Right lung (tissue), 10 donors: Measurements from ENCODE around the gene DYDC2. TPM values are rescaled to one million over a fixed set of nuclear protein-coding genes. Genes with fewer than 3 reads are reported as not detected.
"Not testable (repeated sequence)": the region's sequence is repeated elsewhere in the genome, so short reads cannot be mapped to it uniquely, and the experiment has no call there.

Source experiments
- DNase-seq, 2 donors: peaks; one replicate each; pipeline ENCODE4 v3.0.0-alpha.2; 2013
- long read RNA-seq, 8 donors: transcript quantifications; one replicate each; lab custom pipeline, GENCODE V29; 2026
- polyA plus RNA-seq, 5 donors: library from polyadenylated mRNA; unstranded; fragments of 120-200 nt; gene quantifications; one replicate each; pipeline versions ENCODE4 v1.2.1 to v1.2.3, GENCODE V29; 2013; ENCODE audit warnings: inconsistent platforms in 1 of 5, low replicate concordance in 1 of 5; ENCODE audit not compliant: insufficient read length in 5 of 5, insufficient read depth in 1 of 5

The DYDC2 gene
- 1 to 10 TPM in 4 of 5 donors, under 1 TPM in 1; 0.69 to 5.2 (median 3.7) TPM for polyA plus RNA-seq
- long read RNA-seq, donor 1, partial matches to known transcripts = 0 of 1 reads
- long read RNA-seq, donor 1, other reads (novel, unspliced or antisense) = 0 of 1 reads
- long read RNA-seq, donor 2, partial matches to known transcripts = 0 of 1 reads
- long read RNA-seq, donor 2, other reads (novel, unspliced or antisense) = 0 of 1 reads
- long read RNA-seq, donor 3, partial matches to known transcripts = 0 of 2 reads
- long read RNA-seq, donor 3, other reads (novel, unspliced or antisense) = 0 of 2 reads
- long read RNA-seq, donor 4, partial matches to known transcripts = 0 of 2 reads
- long read RNA-seq, donor 4, other reads (novel, unspliced or antisense) = 0 of 2 reads
- long read RNA-seq, donor 5 = 0 reads
- long read RNA-seq, donor 6 = 0 reads
- long read RNA-seq, donor 7, partial matches to known transcripts = 0 of 1 reads
- long read RNA-seq, donor 7, other reads (novel, unspliced or antisense) = 0 of 1 reads
- long read RNA-seq, donor 8 = 0 reads

- DNase-seq = peak; percentile 67 to 70
Observed at GRCh38 chr10:80356563-80356988, at the start of gene DYDC2, which contains the start of gene DYDC1. DYDC2 (plus strand) TSS chr10:80356781; CDS start chr10:80362444, 5,663 bp downstream. DYDC1 (minus strand) TSS chr10:80356755; CDS start chr10:80352601, 4,154 bp downstream.

- DNase-seq = no peak
Observed at GRCh38 chr10:80313523-80313922, 43.1 kb upstream of the DYDC2 start.

GRCh38 chr10:80315391-80315790, 41.2 kb upstream of the DYDC2 start:
- no peak for DNase-seq

GRCh38 chr10:80318742-80319141, 37.8 kb upstream of the DYDC2 start:
- DNase-seq = no peak

- no peak for DNase-seq
Observed at GRCh38 chr10:80319318-80319717, 37.3 kb upstream of the DYDC2 start.

- no peak for DNase-seq
Observed at GRCh38 chr10:80319725-80320290, 36.8 kb upstream of the DYDC2 start.

GRCh38 chr10:80320377-80320776, 36.2 kb upstream of the DYDC2 start:
- DNase-seq = no peak

- DNase-seq = no peak
Observed at GRCh38 chr10:80321183-80321582, 35.4 kb upstream of the DYDC2 start.

- DNase-seq = no peak
Observed at GRCh38 chr10:80322158-80322557, 34.4 kb upstream of the DYDC2 start.

- no peak for DNase-seq
Observed at GRCh38 chr10:80322711-80323110, 33.9 kb upstream of the DYDC2 start.

GRCh38 chr10:80323311-80323710, 33.3 kb upstream of the DYDC2 start:
- no peak for DNase-seq

- no peak for DNase-seq
Observed at GRCh38 chr10:80324086-80324485, 32.5 kb upstream of the DYDC2 start.

- DNase-seq = no peak
Observed at GRCh38 chr10:80324891-80325364, 31.7 kb upstream of the DYDC2 start.

- no peak for DNase-seq
Observed at GRCh38 chr10:80333983-80334382, 22.6 kb upstream of the DYDC2 start.

- DNase-seq = no peak
Observed at GRCh38 chr10:80344276-80344675, 12.3 kb upstream of the DYDC2 start.

GRCh38 chr10:80344912-80345311, 11.7 kb upstream of the DYDC2 start:
- no peak for DNase-seq

GRCh38 chr10:80350251-80350650, 6.3 kb upstream of the DYDC2 start:
- DNase-seq = no peak

GRCh38 chr10:80351220-80351619, 5.4 kb upstream of the DYDC2 start:
- no peak for DNase-seq

GRCh38 chr10:80356989-80357850, 639 bp downstream of the DYDC2 start:
- DNase-seq = peak in 1 of 2 donors; percentile 20

GRCh38 chr10:80357851-80358125, 1.2 kb downstream of the DYDC2 start:
- DNase-seq = no peak

- DNase-seq = not testable (repeated sequence)
Observed at GRCh38 chr10:80358925-80359324, 2.3 kb downstream of the DYDC2 start.

GRCh38 chr10:80359644-80360043, 3.1 kb downstream of the DYDC2 start:
- no peak for DNase-seq
